HG03039 (cell line): ENCODE results near the gene PHF21B.

Experiments
- ATAC-seq: cut with Tn5 transposase; IDR thresholded peaks from one replicate; pipeline ENCODE4 v1.9.1; 2021; ENCODE audit warnings: mild to moderate bottlenecking, moderate library complexity; ENCODE audit not compliant: unreplicated experiment

PHF21B gene

DNA sequence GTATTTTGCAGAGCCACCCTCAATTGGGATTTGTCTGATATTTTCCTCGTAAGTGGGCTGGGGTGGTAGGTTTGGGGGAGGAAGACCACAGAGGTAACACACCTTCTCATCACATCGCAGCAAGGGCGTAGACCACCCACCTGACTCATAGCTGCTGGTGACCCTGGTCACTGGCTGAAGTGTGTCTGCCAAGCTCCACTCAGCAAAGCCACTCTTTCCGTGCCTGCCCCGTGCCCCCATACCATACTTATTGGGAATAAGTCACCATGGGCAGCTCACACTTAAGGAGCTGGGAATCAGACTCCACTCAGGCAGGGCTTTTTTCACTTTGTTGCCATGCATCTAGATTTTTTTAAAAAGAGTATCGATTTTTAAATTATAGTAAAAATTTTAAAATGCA is 111.6 kb downstream of the PHF21B start:
- ATAC-seq, result no peak

- ATAC-seq, result no peak
Observed at GRCh38 chr22:44895296-44896055, 114.3 kb downstream of the PHF21B start.

- ATAC-seq, result no peak
Observed at GRCh38 chr22:44894782-44895181, 115.0 kb downstream of the PHF21B start.

DNA sequence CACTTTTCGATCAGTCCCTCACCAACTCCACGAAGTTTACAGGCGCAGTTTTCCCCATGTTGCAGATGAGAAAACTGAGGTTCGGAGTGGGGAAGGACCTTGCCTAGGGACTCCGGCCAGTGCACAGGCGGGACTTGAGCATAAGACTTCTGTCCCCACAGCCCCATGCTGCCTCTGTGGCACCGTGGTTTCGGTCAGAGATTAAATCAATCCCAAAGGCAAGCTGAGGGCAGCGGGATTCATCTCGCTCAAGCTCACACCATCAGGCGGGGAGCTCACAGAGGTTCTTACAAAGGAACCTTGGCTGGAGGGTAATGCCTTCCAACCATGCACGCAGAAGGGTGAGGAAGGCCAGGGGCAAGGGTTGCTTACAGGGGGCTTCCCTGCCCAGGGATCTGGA is 115.5 kb downstream of the PHF21B start:
- ATAC-seq, result no peak

DNA sequence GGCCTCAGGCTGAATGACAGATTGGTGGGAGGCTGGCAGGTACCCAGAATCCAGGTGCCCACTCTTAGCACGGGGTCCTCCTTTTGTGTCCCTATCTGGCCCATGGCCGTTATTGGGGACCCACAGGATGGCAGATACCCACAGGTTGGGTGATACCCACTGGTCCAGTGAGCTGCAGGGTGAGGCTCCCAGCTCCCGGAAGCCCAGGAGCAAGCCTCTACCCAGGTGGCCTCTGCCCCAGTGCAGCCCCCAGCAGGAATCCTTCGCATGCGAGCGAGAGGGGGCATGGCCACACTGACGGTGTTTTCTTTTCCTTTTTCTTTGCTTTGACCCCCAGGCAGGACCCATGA is 116.1 kb downstream of the PHF21B start:
- no peak for ATAC-seq

DNA sequence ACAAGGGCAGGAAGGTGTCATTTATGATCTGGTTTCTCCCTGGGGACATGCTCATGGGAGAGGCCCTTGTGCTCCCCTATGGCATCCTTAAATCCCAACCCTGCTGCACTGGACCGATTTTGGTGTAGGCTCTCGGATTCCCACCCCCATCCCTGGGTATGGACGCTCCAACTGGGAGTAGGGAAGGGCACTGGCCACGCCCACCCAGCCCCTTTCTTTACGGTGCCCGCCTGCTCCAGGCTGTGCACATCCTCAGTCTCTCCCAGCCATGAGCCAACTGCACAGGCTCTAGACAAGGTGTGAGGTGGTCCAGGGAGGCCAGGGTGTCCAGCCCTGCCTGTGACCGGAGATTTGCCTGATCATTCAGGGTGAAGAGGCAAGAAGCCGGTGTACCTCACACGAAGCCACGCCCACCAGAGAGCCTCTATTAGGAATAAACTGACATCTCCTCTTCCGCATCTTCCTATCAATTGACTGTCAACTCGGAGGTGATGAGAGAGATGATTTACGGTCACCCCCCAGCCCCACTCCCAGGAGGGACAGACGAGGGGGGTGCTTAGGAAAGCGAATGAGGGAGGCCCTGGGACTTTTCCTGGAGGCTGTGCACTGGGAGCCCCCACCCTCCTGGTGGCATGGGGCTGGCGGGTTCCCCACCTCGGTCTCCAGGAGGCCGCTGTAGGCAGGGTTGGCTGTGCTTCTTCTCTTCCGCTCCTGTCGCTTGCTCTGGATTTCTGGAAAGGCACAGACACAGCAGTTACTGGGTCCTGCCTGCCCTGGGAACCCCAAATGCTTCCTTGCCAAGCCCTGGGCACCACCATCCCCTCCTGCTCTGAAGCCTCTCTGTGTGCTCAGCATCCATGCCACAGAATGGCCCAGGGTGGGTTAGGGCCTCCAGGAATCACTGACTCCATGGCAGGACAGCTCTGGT is 116.7 kb downstream of the PHF21B start:
- no peak for ATAC-seq

GRCh38 chr22:44892243-44892642 is 117.6 kb downstream of the PHF21B start:
- no peak for ATAC-seq

DNA sequence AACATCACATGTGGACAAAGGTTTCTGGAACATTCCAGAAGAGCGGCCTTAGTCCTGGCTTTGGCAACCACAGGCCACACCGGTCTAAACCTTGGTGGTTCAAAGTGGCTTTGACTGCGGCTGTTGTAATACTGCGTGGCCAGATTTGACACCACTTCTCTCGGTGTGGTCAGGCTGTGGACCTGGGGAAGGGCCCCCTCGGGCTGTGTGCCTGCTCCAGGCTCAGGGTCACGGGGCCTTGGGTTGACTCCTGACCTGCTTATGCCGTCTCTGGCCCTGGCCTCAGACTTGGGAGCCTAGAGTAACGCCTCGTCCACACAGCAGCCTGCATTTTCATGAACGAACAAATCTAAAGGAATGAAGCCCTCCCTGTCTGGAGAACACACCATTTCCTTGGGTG is 118.0 kb downstream of the PHF21B start:
- ATAC-seq, result no peak

DNA sequence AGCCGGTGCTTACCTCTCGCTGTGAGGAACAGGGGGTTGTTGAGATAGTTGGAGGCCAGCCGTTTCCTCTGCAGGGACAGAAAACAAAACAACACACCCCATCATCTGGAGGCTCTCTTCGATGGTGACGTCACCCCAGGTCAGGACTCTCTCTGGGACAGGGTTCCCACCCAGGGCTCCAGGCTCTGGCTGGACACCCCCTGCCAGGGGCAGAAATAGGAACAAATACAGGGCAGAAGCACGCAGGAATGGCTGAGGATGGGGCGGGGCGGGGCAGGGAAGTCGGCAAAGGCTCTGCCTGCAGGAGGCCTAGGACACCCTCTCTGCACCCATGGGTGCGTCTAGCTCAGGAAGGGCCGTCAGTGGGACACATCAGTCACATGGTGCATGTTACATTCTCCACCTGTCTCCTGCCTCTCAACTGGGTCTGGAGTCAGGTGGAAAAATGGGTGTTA is 118.5 kb downstream of the PHF21B start:
- ATAC-seq, result no peak

DNA sequence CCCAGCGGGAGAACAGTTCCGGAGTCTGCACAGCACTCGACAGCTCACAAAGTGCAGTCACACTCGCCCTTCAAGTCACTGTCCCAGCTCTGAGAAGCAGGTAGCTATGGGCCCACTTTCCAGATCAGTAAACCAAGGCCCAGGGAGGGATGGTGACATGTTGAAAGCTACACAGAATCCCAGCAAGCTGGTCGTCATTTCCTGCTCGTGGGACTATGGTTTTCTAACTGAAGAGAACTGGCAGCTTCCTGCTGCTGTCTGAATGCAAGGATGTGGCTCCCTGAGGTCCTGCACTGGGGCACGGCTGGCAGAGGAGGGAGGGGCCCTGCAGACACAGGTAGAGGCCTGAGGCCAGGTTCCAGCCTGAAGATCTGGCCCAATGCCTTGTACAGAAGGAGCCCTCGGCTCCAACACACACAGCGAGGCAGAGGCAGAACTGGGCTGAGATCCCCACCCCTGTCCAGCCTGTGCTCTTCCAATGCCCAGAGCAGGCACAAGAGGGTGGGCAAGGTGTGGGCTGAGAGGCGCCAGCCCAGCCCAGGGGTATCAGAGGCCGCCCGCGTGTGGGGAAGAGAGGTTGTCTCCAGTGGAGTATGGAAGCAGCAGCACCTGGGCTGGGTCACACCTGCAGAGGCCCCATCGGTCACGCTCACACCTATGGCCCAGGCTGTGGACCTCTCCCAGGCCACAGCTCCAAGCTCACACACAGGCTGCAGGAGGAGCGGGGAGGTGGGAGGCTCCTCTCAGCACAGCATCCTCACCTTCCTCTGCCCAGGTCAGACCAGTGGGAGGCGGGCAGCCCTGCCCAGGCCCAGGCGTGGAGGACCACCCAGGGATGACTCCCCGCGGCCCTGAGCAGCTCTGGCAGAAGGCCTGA is 119.2 kb downstream of the PHF21B start:
- ATAC-seq, result no peak

- ATAC-seq, result no peak
Observed at GRCh38 chr22:44889255-44889878, 120.4 kb downstream of the PHF21B start.

- no peak for ATAC-seq
Observed at GRCh38 chr22:44888491-44889254, 121.1 kb downstream of the PHF21B start.

GRCh38 chr22:44887941-44888366 is 121.9 kb downstream of the PHF21B start:
- no peak for ATAC-seq

GRCh38 chr22:44885806-44886360 is 123.9 kb downstream of the PHF21B start:
- ATAC-seq, result no peak

DNA sequence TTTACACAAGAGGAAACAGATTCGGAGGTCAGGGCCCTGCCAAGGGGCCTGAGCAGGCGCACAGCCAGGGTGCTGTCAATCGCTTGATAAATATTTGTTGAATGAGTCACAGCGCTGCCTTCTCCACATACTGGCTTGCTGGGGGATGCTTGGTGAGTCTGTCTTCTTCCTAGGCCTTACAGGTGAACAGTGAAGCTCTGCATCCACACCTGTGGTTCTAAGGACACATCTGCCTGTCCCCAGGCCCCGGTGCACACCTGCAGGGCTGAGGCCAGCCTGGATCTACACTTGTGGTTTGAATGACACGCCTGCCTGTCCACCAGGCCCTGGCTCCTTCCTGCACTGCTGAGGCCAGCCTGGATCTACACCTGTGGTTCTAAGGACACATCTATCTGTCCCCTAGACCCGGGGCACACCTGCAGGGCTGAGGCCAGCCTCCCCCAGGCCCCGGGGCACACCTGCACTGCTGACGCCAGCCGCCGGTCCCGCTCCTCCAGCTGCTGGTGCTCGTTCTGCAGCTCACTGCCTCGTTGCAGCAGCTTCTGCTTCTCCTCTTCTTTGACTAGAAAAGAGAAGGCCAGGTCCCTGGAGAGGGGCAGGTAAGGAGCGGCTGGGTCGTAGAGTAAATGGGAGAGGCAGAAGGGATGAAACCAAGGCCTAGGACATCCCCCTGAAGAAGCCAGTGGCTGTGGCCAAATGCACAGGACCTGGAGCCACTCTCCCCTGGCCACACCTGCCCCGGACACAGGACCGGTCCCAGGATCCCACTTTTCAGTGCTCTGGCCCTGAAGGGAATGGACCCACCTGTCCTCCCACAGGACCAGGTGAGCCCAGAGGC is 124.6 kb downstream of the PHF21B start:
- ATAC-seq, result no peak

- no peak for ATAC-seq
Observed at GRCh38 chr22:44884562-44884961, 125.2 kb downstream of the PHF21B start.

DNA sequence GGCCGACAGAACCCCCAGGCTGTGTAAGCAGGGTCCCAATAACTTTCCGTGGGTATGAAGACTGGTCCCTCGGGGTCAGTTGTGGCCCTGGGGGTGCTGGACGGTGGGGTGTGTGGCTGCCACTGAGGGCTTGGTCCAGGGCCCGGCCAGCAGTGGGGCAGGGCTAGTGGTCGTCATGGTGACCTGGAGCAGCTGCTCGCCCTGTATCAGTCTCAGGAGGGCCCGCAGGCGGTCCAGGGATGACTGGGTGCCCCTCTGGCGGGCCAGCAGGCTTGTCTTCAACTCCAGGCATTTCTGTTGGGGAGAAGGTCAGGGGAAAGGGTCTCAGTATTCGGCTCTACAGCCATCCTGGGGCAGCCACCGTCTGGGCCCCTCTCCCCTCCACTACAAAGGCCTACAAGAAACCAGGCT is 126.8 kb downstream of the PHF21B start:
- ATAC-seq, result no peak

DNA sequence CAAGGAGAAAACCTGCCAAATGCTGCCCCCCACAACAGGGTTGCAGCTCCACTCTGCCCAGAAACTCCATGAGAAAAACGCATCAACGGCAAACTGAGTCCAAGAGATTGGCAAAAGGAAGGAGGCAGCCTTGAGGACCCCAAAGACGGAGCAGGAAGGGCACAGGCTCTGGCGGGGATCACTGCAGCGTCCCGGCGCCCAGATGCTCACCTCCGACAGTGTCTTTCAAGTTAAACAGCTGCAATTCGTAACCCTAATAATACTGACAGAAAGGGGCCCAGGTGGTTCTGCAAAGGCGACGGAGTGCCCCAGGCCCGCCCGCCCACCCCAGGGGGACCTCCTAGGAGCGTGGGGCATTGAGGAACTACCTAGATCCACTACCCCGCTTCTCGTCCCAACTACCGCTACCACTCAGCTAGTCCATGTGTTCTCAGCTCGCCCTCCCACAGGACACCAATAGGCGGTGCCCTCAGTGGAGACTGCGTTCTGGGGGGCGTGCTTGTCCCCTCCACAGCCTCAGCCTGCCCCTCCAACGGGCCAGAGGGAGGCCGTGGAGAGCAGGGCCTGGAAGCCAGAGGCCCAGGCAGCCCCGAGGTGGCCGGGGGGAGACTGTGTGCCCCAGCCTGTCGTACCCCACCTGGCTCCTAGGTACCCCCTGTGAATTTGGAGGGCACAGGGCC is 127.4 kb downstream of the PHF21B start:
- no peak for ATAC-seq
